ENCODE data around the gene ADAMTS7. TPM values are rescaled to one million over a fixed set of nuclear protein-coding genes. Genes with fewer than 3 reads are reported as not detected.
"Not testable (repeated sequence)": the region's sequence is repeated elsewhere in the genome, so short reads cannot be mapped to it uniquely, and the experiment has no call there.

The ADAMTS7 gene, protein sequence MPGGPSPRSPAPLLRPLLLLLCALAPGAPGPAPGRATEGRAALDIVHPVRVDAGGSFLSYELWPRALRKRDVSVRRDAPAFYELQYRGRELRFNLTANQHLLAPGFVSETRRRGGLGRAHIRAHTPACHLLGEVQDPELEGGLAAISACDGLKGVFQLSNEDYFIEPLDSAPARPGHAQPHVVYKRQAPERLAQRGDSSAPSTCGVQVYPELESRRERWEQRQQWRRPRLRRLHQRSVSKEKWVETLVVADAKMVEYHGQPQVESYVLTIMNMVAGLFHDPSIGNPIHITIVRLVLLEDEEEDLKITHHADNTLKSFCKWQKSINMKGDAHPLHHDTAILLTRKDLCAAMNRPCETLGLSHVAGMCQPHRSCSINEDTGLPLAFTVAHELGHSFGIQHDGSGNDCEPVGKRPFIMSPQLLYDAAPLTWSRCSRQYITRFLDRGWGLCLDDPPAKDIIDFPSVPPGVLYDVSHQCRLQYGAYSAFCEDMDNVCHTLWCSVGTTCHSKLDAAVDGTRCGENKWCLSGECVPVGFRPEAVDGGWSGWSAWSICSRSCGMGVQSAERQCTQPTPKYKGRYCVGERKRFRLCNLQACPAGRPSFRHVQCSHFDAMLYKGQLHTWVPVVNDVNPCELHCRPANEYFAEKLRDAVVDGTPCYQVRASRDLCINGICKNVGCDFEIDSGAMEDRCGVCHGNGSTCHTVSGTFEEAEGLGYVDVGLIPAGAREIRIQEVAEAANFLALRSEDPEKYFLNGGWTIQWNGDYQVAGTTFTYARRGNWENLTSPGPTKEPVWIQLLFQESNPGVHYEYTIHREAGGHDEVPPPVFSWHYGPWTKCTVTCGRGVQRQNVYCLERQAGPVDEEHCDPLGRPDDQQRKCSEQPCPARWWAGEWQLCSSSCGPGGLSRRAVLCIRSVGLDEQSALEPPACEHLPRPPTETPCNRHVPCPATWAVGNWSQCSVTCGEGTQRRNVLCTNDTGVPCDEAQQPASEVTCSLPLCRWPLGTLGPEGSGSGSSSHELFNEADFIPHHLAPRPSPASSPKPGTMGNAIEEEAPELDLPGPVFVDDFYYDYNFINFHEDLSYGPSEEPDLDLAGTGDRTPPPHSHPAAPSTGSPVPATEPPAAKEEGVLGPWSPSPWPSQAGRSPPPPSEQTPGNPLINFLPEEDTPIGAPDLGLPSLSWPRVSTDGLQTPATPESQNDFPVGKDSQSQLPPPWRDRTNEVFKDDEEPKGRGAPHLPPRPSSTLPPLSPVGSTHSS (N-terminal part only)
- total RNA-seq, result 12.6 and 19.3 TPM in 2 replicates

DNA sequence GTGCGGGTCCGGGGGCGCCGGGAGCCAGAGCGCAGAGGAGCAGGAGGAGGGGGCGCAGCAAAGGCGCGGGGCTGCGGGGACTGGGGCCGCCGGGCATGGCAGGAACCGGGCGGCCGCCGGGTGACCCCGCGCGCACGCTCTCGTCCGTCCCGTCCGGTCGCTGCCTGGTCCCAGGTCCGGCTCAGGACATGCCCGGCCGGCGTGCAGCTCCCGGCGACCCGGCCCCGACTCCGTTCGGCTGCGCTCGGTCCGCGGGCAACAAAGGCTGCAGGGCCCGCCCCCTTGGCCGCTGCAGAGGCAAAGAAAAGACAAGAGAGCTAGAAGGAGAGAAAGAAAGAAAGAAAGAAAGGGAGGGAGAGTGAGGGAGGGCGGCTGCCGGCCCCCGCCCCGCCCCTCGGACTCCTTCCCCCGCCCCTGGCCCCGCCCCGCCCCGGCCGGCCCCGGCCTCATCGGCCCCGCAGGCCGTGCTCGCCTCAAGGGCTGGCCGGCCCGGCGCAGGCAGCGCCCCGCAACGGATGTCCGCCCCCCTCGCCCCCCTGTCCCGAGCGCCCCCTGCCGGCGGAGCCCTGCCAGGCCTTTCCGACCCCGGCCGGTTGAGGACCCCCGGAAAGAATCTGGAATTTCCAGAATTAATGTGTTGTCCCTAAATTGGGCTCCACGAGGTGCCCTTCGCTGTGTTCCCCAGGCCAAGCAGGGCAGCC, at the start of gene ADAMTS7:
TSS of gene ADAMTS7 (minus strand) at position 341 of the 701 bp plus-strand sequence. CDS start at position 97, 244 bp downstream.
- DNase-seq, result peak; percentile 85

- DNase-seq, result peak; percentile 77
Measured at GRCh38 chr15:78859971-78860719, 48.9 kb upstream of the ADAMTS7 start.

GRCh38 chr15:78855746-78856145, 44.5 kb upstream of the ADAMTS7 start:
- no peak for DNase-seq

- no peak for DNase-seq
Measured at GRCh38 chr15:78854833-78855372, 43.6 kb upstream of the ADAMTS7 start.

DNA sequence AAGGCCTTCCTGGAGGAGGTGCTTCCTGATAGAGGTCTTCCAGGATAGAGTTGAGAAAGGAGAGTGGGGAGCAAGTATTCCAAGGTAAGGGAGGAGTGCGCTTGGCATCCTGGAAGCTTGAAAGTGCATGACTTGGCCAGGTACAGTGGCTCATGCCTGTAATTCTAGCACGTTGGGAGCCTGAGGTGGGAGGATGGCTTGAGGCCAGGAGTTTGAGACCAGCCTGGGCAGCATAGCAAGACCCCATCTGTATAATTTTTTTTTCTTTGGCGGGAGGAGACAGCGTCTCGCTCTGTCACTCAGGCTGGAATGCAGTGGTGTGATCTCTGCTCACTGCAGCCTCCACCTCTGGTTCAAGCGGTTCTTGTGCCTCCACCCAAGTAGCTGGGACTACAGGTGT, 42.2 kb upstream of the ADAMTS7 start:
- DNase-seq, result no peak

DNA sequence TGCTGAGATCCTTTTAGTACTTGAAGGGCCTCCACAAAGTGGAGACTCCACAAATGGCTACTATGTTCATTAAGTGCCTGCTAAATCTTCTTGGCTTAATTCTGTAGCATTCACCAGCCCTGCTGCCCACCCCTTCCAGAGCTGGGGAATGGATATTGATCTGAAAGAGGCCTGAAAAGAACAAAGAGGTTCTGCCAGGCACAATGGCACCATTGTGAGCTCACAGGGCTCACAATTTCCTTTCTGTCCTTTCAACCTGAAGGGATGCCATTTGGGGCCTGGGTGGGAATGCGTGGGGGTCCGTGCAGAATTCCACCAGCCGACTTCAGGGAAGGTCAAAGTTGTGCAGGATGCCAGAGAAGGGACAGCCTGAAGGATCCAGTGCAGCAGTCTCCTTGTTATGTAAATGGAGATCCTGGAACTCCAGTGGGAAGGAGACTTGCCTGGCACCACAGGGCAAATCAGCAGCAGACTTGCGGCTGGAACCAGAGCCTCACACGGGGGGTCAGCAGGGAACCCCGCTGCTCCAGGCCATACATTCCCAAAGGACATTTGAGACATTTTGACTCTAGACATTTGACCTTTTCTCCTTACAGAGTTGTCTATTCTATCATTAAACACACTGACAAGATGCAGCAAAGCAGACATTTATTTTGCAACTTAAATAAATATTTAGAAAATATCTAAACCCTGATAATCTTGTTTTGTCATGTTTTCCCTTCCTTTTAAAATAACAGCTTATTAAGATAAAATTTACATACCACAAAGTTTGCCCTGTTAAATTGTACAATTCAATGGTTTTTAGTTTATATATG, 39.9 kb upstream of the ADAMTS7 start:
- no peak for DNase-seq

GRCh38 chr15:78850352-78850751, 39.1 kb upstream of the ADAMTS7 start:
- no peak for DNase-seq

GRCh38 chr15:78847387-78847906, 36.2 kb upstream of the ADAMTS7 start:
- DNase-seq, result not testable (repeated sequence)

- not testable (repeated sequence) for DNase-seq
Measured at GRCh38 chr15:78846906-78847305, 35.6 kb upstream of the ADAMTS7 start.

GRCh38 chr15:78842519-78842918, 31.3 kb upstream of the ADAMTS7 start:
- DNase-seq, result no peak

DNA sequence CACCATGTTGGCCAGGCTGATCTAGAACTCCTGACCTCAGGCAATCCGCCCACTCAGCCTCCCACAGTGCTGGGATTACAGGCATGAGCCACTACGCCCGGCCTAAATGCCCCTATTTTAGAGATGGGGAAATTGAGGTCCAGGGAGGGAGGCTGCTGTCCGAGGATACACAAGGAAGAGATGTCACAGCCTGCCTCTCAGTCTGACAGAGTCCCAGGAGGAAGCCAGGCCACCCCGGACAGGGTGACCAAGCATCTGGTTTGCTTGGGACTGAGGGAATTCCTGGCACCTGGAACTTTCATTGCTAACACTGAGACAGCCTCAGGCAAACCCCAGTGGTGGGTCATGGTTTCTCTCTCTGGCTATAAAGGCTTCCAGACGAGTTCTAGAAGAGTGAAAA, 30.6 kb upstream of the ADAMTS7 start:
- DNase-seq, result no peak

- DNase-seq, result no peak
Measured at GRCh38 chr15:78841376-78841706, 30.1 kb upstream of the ADAMTS7 start.

GRCh38 chr15:78840661-78841375, 29.6 kb upstream of the ADAMTS7 start:
- no peak for DNase-seq

- not testable (repeated sequence) for DNase-seq
Measured at GRCh38 chr15:78839151-78839550, 27.9 kb upstream of the ADAMTS7 start.

DNA sequence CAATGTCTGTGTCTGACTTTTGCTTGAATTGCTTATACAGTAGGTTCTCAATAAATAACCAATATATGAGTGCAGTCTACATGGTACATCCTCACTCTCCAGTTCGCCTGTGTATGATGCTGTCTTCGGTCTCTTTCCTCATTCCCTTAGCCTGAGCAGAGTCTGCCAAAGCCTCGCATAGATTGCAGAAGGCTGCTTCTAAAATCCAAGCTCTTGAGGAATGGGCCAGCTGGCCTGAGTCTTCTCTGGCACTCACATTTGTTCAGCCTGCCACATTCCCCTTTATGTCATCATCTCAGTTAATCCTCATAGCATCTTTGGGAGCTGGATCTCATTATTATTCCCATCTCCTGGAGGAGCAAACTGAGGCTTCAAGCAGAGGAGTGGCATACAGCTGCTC, 27.2 kb upstream of the ADAMTS7 start:
- DNase-seq, result no peak

- DNase-seq, result no peak
Measured at GRCh38 chr15:78837543-78837942, 26.3 kb upstream of the ADAMTS7 start.

- no peak for DNase-seq
Measured at GRCh38 chr15:78837131-78837530, 25.9 kb upstream of the ADAMTS7 start.

GRCh38 chr15:78836333-78836732, 25.1 kb upstream of the ADAMTS7 start:
- DNase-seq, result no peak

Data from dermis blood vessel endothelial cell (primary cell).